BLaER1 (cell line): Measurements from ENCODE around the gene GUCY2D.

Source experiments
- H3K27ac ChIP-seq: shearing (Covaris generic); formaldehyde crosslinking; 2 replicates; pipeline ENCODE4 v1.8.1; 2022
- H3K27me3 ChIP-seq: shearing (Covaris generic); formaldehyde crosslinking; 2 replicates; pipeline ENCODE4 v1.8.1; 2022
- H3K36me3 ChIP-seq: shearing (Covaris generic); formaldehyde crosslinking; 2 replicates; pipeline ENCODE4 v1.8.1; 2022
- H3K4me1 ChIP-seq: shearing (Covaris generic); formaldehyde crosslinking; 2 replicates; pipeline ENCODE4 v1.8.1; 2022
- H3K4me2 ChIP-seq: shearing (Covaris generic); formaldehyde crosslinking; 2 replicates; pipeline ENCODE4 v1.8.1; 2022
- H3K4me3 ChIP-seq: shearing (Covaris generic); formaldehyde crosslinking; 2 replicates; pipeline ENCODE4 v1.8.1; 2022
- H3K9ac ChIP-seq: shearing (Covaris generic); formaldehyde crosslinking; 2 replicates; pipeline ENCODE4 v1.8.1; 2022
- H3K9me3 ChIP-seq: shearing (Covaris generic); formaldehyde crosslinking; 2 replicates; pipeline ENCODE4 v1.8.1; 2022
- H4K20me1 ChIP-seq: shearing (Covaris generic); formaldehyde crosslinking; 2 replicates; pipeline ENCODE4 v1.8.1; 2022
- Cebpa-rat ChIP-seq: shearing (Covaris generic); IDR thresholded peaks from 2 replicates; pipeline ENCODE4 v1.8.1; 2022

Gene GUCY2D

DNA sequence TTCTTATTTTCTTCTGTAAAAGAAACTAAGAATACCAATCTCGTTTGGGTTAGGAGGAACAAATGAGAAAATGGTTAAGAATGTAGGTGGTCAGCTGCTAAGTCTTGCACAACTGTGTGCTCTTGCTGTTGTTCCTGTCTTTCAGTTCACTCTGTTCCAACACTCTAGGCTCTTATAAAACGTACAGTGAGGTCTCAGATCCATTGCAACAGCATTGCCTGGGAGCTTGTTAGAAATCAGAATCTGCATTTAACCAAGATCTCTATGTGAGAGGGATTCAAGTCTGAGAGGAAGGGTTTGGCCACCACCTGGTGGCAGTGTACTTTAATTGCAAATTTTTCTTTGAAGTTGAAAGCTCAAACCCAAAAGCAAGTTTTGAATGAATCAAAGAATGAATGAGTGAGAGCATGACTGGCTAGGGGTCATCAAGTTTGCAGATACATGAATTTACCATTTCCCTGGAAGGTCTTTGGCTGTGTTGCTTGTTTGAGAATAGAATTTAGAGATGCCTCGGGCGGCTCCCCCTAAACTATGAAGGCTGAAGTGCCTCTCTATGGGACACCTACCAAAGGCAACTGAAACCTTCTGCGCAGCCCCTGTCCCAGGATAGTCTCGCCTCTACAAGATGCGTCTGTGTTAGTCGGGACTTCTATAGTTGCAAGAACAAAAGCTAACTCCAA is 39.0 kb downstream of the GUCY2D start:
- Histone ChIP-seq H3K9ac (no peak overlapping the region), H3K27ac (no peak overlapping the region), H3K36me3 (no peaks in the 10 kb centered on the region), H3K27me3 (0 out of 2 replicates have a peak, but pooled peaks cover 2% of the 10 kb centered on the region), H3K4me1 (no peaks in the 10 kb centered on the region), H3K4me3 (no peak overlapping the region), H3K4me2 (no peak overlapping the region), H4K20me1 (no peaks in the 10 kb centered on the region), H3K9me3 (no peaks in the 10 kb centered on the region)
- TF ChIP-seq Cebpa-rat: no peak

DNA sequence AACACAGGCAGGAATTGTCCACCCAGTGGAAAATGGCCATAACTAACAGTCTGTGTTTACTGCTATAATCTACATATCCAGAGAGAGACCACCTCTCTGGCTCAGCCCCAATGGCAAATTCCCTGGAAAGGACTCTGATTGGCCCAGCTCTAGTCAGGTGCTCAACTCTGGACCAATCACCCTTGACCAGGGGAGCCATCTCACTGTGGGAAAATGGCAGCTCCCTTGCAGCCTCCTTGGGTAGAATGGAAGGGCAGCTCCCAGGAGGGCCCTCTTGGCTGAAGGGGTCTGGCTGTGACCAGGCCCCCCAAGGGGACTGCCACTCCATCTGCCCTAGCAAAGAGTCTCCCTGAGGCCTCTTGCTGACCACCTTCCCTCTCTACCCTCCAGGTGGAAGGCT is 39.6 kb downstream of the GUCY2D start:
- H4K20me1 ChIP-seq: no peaks in the 10 kb centered on the region
- H3K9ac ChIP-seq: no peak overlapping the region
- H3K9me3 ChIP-seq: no peaks in the 10 kb centered on the region
- no peak overlapping the region for H3K4me2 ChIP-seq
- no peak for TF ChIP-seq Cebpa-rat
- no peaks in the 10 kb centered on the region for H3K36me3 ChIP-seq
- no peak overlapping the region for H3K27ac ChIP-seq
- no peaks in the 10 kb centered on the region for H3K4me1 ChIP-seq
- H3K27me3 ChIP-seq: 0 out of 2 replicates have a peak, but pooled peaks cover 4% of the 10 kb centered on the region
- H3K4me3 ChIP-seq: no peak overlapping the region

DNA sequence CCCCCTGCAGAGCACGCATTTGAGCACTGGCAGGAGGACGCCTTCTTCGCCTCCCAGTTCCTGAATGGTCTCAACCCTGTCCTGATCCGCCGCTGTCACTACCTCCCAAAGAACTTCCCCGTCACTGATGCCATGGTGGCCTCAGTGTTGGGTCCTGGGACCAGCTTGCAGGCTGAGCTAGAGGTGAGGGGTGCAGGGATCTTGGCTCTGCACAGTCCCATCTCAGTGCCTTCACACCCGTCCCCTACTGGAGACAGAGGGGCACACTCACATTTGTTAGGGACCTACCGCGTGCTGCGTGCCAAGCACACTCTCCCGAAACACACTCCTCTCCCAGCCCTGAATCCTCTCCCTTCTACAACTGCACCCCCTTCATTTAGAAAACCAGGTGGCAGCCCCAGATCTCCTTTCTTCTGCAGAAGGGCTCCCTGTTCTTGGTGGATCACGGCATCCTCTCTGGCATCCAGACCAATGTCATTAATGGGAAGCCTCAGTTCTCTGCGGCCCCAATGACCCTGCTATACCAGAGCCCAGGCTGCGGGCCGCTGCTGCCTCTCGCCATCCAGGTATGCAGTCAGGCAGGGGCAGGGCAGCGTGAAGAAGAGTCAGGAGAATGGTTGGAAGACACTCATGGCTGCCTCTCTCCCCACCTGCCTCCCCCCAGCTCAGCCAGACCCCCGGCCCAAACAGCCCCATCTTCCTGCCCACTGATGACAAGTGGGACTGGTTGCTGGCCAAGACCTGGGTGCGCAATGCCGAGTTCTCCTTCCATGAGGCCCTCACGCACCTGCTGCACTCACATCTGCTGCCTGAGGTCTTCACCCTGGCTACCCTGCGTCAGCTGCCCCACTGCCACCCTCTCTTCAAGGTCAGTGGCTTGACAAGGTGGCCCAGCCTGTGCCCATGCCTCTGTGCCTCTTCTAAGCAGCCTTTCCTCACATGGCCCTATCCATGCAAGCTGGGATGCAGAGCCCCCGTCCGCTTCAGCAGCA is 42.7 kb downstream of the GUCY2D start:
- no peak for TF ChIP-seq Cebpa-rat
- no peaks in the 10 kb centered on the region for H4K20me1 ChIP-seq
- H3K4me1 ChIP-seq: no peaks in the 10 kb centered on the region
- H3K27ac ChIP-seq: no peak overlapping the region
- no peak overlapping the region for H3K4me2 ChIP-seq
- H3K9me3 ChIP-seq: no peaks in the 10 kb centered on the region
- no peak overlapping the region for H3K9ac ChIP-seq
- 0 out of 2 replicates have a peak, but pooled peaks cover 4% of the 10 kb centered on the region for H3K27me3 ChIP-seq
- no peaks in the 10 kb centered on the region for H3K36me3 ChIP-seq
- no peak overlapping the region for H3K4me3 ChIP-seq

GRCh38 chr17:8046306-8046928 is 44.0 kb downstream of the GUCY2D start:
- no peaks in the 10 kb centered on the region for H3K4me1 ChIP-seq
- H3K4me2 ChIP-seq: no peak overlapping the region
- no peak for TF ChIP-seq Cebpa-rat
- H3K9ac ChIP-seq: no peak overlapping the region
- 0 out of 2 replicates have a peak, but pooled peaks cover 4% of the 10 kb centered on the region for H3K27me3 ChIP-seq
- no peaks in the 10 kb centered on the region for H3K36me3 ChIP-seq
- no peaks in the 10 kb centered on the region for H4K20me1 ChIP-seq
- no peak overlapping the region for H3K4me3 ChIP-seq
- H3K9me3 ChIP-seq: no peaks in the 10 kb centered on the region
- H3K27ac ChIP-seq: no peak overlapping the region

DNA sequence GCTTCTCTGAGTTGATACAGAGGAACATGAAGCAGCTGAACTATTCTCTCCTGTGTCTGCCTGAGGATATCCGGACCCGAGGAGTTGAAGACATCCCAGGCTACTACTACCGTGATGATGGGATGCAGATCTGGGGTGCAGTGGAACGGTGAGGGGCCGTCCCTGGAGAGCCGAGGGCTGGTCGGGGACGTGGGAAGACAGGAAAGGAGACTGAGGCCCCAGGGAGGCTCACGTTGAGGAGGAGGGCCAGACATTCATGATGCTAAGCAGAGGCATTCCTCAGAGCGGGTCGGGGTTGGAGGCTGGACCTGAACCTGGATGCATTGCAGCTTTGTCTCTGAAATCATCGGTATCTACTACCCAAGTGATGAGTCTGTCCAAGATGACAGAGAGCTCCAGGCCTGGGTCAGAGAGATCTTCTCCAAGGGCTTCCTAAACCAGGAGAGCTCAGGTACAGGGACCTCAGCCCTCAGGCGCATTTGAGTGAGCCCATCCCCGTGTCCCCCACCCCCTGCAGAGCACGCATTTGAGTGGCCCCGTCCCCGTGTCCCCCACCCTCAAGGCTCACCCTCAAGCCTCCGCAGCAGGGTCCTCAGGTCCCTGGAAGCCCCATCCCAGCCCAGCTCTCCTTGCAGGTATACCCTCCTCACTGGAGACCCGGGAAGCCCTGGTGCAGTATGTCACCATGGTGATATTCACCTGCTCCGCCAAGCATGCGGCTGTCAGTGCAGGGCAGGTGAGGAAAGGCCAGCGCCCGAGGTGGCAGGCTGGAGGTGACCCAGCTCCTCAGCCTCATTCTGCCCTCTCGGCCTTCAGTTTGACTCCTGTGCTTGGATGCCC is 44.7 kb downstream of the GUCY2D start:
- H3K4me2 ChIP-seq: no peak overlapping the region
- no peaks in the 10 kb centered on the region for H3K36me3 ChIP-seq
- no peaks in the 10 kb centered on the region for H4K20me1 ChIP-seq
- no peak overlapping the region for H3K9ac ChIP-seq
- H3K9me3 ChIP-seq: no peaks in the 10 kb centered on the region
- TF ChIP-seq Cebpa-rat: no peak
- H3K4me3 ChIP-seq: no peak overlapping the region
- 0 out of 2 replicates have a peak, but pooled peaks cover 4% of the 10 kb centered on the region for H3K27me3 ChIP-seq
- no peaks in the 10 kb centered on the region for H3K4me1 ChIP-seq
- no peak overlapping the region for H3K27ac ChIP-seq

DNA sequence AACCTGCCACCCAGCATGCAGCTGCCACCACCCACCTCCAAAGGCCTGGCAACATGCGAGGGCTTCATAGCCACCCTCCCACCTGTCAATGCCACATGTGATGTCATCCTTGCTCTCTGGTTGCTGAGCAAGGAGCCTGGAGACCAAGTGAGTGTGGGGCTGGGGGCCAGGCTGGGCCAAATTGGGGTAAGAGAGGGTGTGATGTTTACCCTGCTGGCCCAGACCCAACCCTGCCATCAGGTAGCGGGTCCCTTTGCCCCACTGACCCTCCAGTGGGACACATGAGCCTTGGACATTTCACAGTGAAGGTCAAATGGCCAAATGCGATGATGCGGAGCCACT is 45.3 kb downstream of the GUCY2D start:
- Histone ChIP-seq H3K36me3 (no peaks in the 10 kb centered on the region), H3K27me3 (0 out of 2 replicates have a peak, but pooled peaks cover 4% of the 10 kb centered on the region), H3K27ac (no peak overlapping the region), H4K20me1 (no peaks in the 10 kb centered on the region), H3K4me1 (no peaks in the 10 kb centered on the region), H3K4me2 (no peak overlapping the region), H3K4me3 (no peak overlapping the region), H3K9ac (no peak overlapping the region), H3K9me3 (no peaks in the 10 kb centered on the region)
- TF ChIP-seq Cebpa-rat: no peak

DNA sequence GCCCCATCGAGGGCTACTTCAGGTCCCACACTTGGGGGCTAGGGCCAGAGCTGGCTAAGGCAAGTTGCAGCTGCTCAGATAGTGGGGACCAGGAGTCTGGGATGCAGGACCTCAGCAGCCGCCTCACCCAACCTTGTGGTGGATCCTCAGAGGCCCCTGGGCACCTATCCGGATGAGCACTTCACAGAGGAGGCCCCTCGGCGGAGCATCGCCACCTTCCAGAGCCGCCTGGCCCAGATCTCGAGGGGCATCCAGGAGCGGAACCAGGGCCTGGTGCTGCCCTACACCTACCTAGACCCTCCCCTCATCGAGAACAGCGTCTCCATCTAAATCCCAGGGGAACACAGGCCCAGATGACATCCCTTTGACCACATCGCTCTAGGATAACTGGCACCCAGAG is 45.8 kb downstream of the GUCY2D start:
- no peak overlapping the region for H3K9ac ChIP-seq
- no peak overlapping the region for H3K4me2 ChIP-seq
- H3K4me3 ChIP-seq: no peak overlapping the region
- no peaks in the 10 kb centered on the region for H3K36me3 ChIP-seq
- no peak for TF ChIP-seq Cebpa-rat
- no peaks in the 10 kb centered on the region for H3K9me3 ChIP-seq
- 0 out of 2 replicates have a peak, but pooled peaks cover 4% of the 10 kb centered on the region for H3K27me3 ChIP-seq
- H3K4me1 ChIP-seq: no peaks in the 10 kb centered on the region
- H3K27ac ChIP-seq: no peak overlapping the region
- no peaks in the 10 kb centered on the region for H4K20me1 ChIP-seq

DNA sequence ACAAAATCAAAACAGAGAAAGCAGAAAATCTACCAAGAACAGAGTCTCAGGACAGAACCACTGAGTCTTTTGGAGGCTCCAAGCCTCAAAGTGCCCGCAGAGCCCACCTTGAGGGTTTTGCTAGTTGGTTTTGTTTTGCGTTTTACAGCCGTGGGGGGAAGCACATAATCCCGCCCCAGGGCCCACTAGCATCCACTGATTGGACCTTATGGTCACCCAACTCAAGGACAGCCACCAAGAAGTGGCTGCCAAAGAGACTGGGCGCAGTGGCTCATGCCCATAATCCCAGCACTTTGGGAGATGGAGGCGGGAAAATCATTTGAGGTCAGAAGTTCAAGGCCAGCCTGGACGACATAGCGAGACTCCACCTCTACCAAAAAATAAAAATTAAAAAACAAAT is 46.3 kb downstream of the GUCY2D start:
- Histone ChIP-seq H4K20me1 (no peaks in the 10 kb centered on the region), H3K27ac (no peak overlapping the region), H3K9ac (no peak overlapping the region), H3K4me1 (no peaks in the 10 kb centered on the region), H3K9me3 (no peaks in the 10 kb centered on the region), H3K4me2 (no peak overlapping the region), H3K27me3 (0 out of 2 replicates have a peak, but pooled peaks cover 4% of the 10 kb centered on the region), H3K4me3 (no peak overlapping the region), H3K36me3 (no peaks in the 10 kb centered on the region)
- TF ChIP-seq Cebpa-rat: no peak

- Histone ChIP-seq H3K9me3 (no peaks in the 10 kb centered on the region), H3K4me1 (peaks cover 17% of the 10 kb centered on the region), H3K9ac (no peak overlapping the region), H4K20me1 (no peaks in the 10 kb centered on the region), H3K27ac (no peak overlapping the region), H3K36me3 (no peaks in the 10 kb centered on the region), H3K4me3 (no peak overlapping the region), H3K4me2 (no peak overlapping the region), H3K27me3 (no peaks in the 10 kb centered on the region)
- TF ChIP-seq Cebpa-rat: no peak
Measured at GRCh38 chr17:8051831-8052230, 49.4 kb downstream of the GUCY2D start.
